Endothelial cell of umbilical vein (primary cell): Measurements from ENCODE around the gene UNCX. TPM values are rescaled to one million over a fixed set of nuclear protein-coding genes. Genes with fewer than 3 reads are reported as not detected.

Experiments used
- BruUV-seq: library from RNA; stranded (reverse); fragments of 400-500 nt; replicated peaks from 2 replicates; lab custom pipeline; 2021; lab: Mats Ljungman, UMichigan
- CTCF ChIA-PET: fragments of 300-600, 350-600 bp; sonication (Branson Sonifier 250); formaldehyde crosslinking; loops from one replicate; lab custom pipeline; 2021; ENCODE audit warnings: antibody characterized with exemption, inconsistent platforms; lab: Charles Lee
- POLR2A ChIA-PET: fragments of 300-600, 350-600 bp; sonication (Branson Sonifier 250); formaldehyde crosslinking; loops from one replicate; lab custom pipeline; 2021; ENCODE audit warnings: antibody characterized with exemption, inconsistent platforms; lab: Charles Lee
- DNase-seq: peaks from one replicate; pipeline ENCODE4 v3.0.0-alpha.2; 2011; ENCODE audit warnings: low read depth, low spot score
- FAIRE-seq: peaks from 2 replicates; lab custom pipeline; 2011; peaks lifted over from hg19 to GRCh38; lab: Jason Lieb, UNC
- H2AFZ ChIP-seq: 2 replicates; pipeline ENCODE4 v1.6.0; 2012; ENCODE audit warnings: low read depth, low read length, control low read depth, inconsistent platforms
- H3K27ac ChIP-seq: 2 replicates; pipeline ENCODE4 v1.5.1; 2011; ENCODE audit warnings: low read depth, mild to moderate bottlenecking, control low read depth, low read length, moderate library complexity; ENCODE audit not compliant: insufficient read depth
- H3K27me3 ChIP-seq, 2 experiments: 2 replicates each; pipeline versions ENCODE4 v1.6.0 to v1.6.1; 2011; ENCODE audit warnings: low read length in 2 of 2, mixed read lengths in 1 of 2; ENCODE audit not compliant: control insufficient read depth in 2 of 2, insufficient read depth in 2 of 2
- H3K36me3 ChIP-seq, 2 experiments: 2 replicates in 1 of 2; 3 replicates in 1 of 2; pipeline ENCODE4 v1.5.1; 2011; ENCODE audit warnings: low read length in 2 of 2, mild to moderate bottlenecking in 1 of 2, moderate library complexity in 1 of 2; ENCODE audit not compliant: control insufficient read depth in 2 of 2, insufficient read depth in 2 of 2; ENCODE audit errors: extremely low read depth in 1 of 2
- H3K4me1 ChIP-seq: 3 replicates; pipeline ENCODE4 v1.5.1; 2011; ENCODE audit warnings: mild to moderate bottlenecking, low read length; ENCODE audit not compliant: control insufficient read depth, insufficient read depth; ENCODE audit errors: extremely low read depth
- H3K4me2 ChIP-seq: 2 replicates; pipeline ENCODE4 v1.6.1; 2011; ENCODE audit warnings: low read length, control low read depth, mixed read lengths; ENCODE audit not compliant: insufficient read depth
- H3K4me3 ChIP-seq, 3 experiments: fragments of 200-600 bp in 1 of 3; sonication (generic), shearing (Covaris generic) in 1 of 3; replicated peaks in 1 of 3; 2 replicates each; pipeline ENCODE4 v1.5.1; 2011 to 2016; ENCODE audit warnings: control low read depth in 3 of 3, low read length in 3 of 3, mild to moderate bottlenecking in 2 of 3, inconsistent platforms in 1 of 3, low read depth in 1 of 3, moderate library complexity in 1 of 3; ENCODE audit not compliant: insufficient read depth in 1 of 3
- H3K79me2 ChIP-seq: 2 replicates; pipeline ENCODE4 v1.6.0; 2012; ENCODE audit warnings: low read length, inconsistent platforms; ENCODE audit not compliant: control insufficient read depth, insufficient read depth
- H3K9ac ChIP-seq: replicated peaks from 2 replicates; pipeline ENCODE3; 2011; ENCODE audit warnings: low read length, control low read depth; ENCODE audit not compliant: insufficient read depth; ENCODE audit errors: extremely low read depth
- H3K9me1 ChIP-seq: replicated peaks from 3 replicates; pipeline ENCODE4 v1.6.0; 2011; ENCODE audit warnings: mild to moderate bottlenecking, low read length; ENCODE audit not compliant: control insufficient read depth, insufficient read depth; ENCODE audit errors: extremely low read depth
- H3K9me3 ChIP-seq: replicated peaks from 2 replicates; pipeline ENCODE4 v1.5.1; 2012; ENCODE audit warnings: low read length, inconsistent platforms; ENCODE audit not compliant: control insufficient read depth, insufficient read depth
- H4K20me1 ChIP-seq: replicated peaks from 2 replicates; pipeline ENCODE3; 2011; ENCODE audit warnings: mild to moderate bottlenecking, low read length; ENCODE audit not compliant: control insufficient read depth, insufficient read depth; ENCODE audit errors: extremely low read depth
- EZH2 ChIP-seq: IDR thresholded peaks from 2 replicates; pipeline ENCODE4 v1.6.1; 2012; ENCODE audit warnings: borderline replicate concordance, low read depth, mild to moderate bottlenecking, moderate library complexity, low read length, inconsistent platforms; ENCODE audit not compliant: severe bottlenecking
- FOS ChIP-seq: IDR thresholded peaks from 2 replicates; pipeline ENCODE4 v1.6.1; 2011; ENCODE audit warnings: mild to moderate bottlenecking, low read length, moderate library complexity, borderline replicate concordance; ENCODE audit not compliant: insufficient read depth
- GATA2 ChIP-seq: IDR thresholded peaks from 2 replicates; pipeline ENCODE4 v1.7.0; 2011; ENCODE audit warnings: low read depth, mild to moderate bottlenecking, moderate library complexity, mixed read lengths, low read length; ENCODE audit not compliant: insufficient read length, insufficient read depth
- JUN ChIP-seq: IDR thresholded peaks from 2 replicates; pipeline ENCODE4 v1.6.1; 2011; ENCODE audit warnings: borderline replicate concordance, low read depth; ENCODE audit not compliant: insufficient read length, insufficient read depth
- MYC ChIP-seq: IDR thresholded peaks from one replicate; pipeline ENCODE4 v1.6.1; 2011; ENCODE audit warnings: mild to moderate bottlenecking, low read depth, low read length
- POLR2A ChIP-seq: IDR thresholded peaks from 2 replicates; pipeline ENCODE4 v1.6.1; 2012; ENCODE audit warnings: low read depth, mild to moderate bottlenecking, control low read depth, low read length
- POLR2AphosphoS5 ChIP-seq: IDR thresholded peaks from 2 replicates; pipeline ENCODE4 v1.6.1; 2012; ENCODE audit warnings: low read depth, mild to moderate bottlenecking, control low read depth, low read length, moderate library complexity; ENCODE audit not compliant: insufficient read depth
- dilution Hi-C: fragments of 300-500 bp; cut with MboI; formaldehyde crosslinking; loops from one replicate; pipeline ENCODE4 v1.15.0; 2019; ENCODE audit warnings: low sequenced_read_pairs; ENCODE audit not compliant: extremely low pct_ligation_motif_present
- intact Hi-C: fragments of 100-400 bp; cut with micrococcal nuclease; formaldehyde crosslinking; loops from one replicate; pipeline ENCODE4 v1.10.0; 2022
- polyA plus RNA-seq, 4 experiments: library from polyadenylated mRNA; depleted of rRNA in 3 of 4; stranded (reverse) in 3 of 4; unstranded in 1 of 4; fragments of >200 nt; gene quantifications; 2 replicates each; pipeline versions ENCODE4 v1.2.1 to v1.2.3, GENCODE V29; 2011 to 2012; ENCODE audit warnings: missing spikeins in 1 of 4
- total RNA-seq: library from RNA; stranded (reverse); gene quantifications from 2 replicates; pipeline ENCODE4 v1.2.3, GENCODE V29; 2021
- TF ChIP-seq, protein P1 (sequence below), 2 donors: IDR thresholded peaks; 1 replicate in 1 of 2; 2 replicates in 1 of 2; pipeline ENCODE4 v1.5.1; 2011; ENCODE audit warnings: low read length in 2 of 2, mild to moderate bottlenecking in 2 of 2, moderate library complexity in 2 of 2, control low read depth in 1 of 2, inconsistent platforms in 1 of 2, low read depth in 1 of 2; ENCODE audit not compliant: insufficient read depth in 1 of 2; ENCODE audit errors: extremely low read depth in 1 of 2
- TF ChIP-seq, protein P2 (sequence below): IDR thresholded peaks from 2 replicates; pipeline ENCODE4 v1.6.1; 2011; ENCODE audit not compliant: insufficient read depth, insufficient read length

UNCX gene
- total and polyA plus RNA-seq, 2 donors (not counting 3 experiments of a cell fraction or from before 2014, with no cell fraction given), result not detected

DNA sequence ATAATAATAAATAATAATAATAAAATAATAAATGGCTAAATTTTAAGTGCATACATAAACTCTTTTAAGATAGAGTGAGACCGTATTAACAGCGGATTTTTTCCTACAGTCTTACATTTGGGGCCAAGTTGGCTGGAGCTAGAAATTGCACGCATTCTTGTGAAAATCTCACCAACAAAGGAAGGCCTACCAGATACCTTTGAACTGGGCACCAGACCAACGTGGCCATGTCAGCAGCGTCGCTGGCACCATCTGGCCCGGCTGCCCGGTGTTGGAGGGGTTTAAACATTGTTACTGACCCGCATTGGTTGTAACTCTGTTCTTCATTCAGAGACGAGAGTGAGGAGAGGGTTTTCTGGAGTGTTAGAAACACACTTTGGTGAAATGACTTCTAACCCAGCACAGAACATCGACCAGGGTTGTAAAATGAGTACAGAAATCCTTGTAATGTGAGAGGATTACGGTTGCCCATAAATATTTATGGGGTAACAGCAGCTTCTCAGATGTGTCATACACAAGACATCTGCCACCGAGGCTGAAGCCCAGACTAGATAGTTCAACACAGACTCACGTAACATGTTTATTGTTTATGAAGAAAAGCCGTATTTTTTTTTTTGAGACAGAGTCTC, 34.6 kb upstream of the UNCX start:
- CTCF ChIA-PET, result no interaction called here
- BruUV-seq, result no TSS peak
- H3K27ac ChIP-seq, result no peak overlapping the region

More for the DNA sequence above, 34.6 kb upstream of the UNCX start:
- Histone ChIP-seq H3K4me3 (no peak overlapping the region), H3K4me2 (no peak overlapping the region), H3K9me3 (no peaks in the 10 kb centered on the region), H4K20me1 (no peaks in the 10 kb centered on the region), H3K4me1 (no peaks in the 10 kb centered on the region), H3K9ac (no peak overlapping the region), H3K36me3 (no peaks in the 10 kb centered on the region), H3K79me2 (no peaks in the 10 kb centered on the region), H2AFZ (no peak overlapping the region), H3K27me3 (no peaks in the 10 kb centered on the region), H3K9me1 (no peaks in the 10 kb centered on the region)
- DNase-seq, result no peak
- no peak for FAIRE-seq
- intact Hi-C loops (no loop called here), dilution Hi-C loops (no loop called here)
- POLR2A ChIA-PET, result no interaction called here
- TF ChIP-seq POLR2AphosphoS5, result no peak
- TF ChIP-seq, protein P1, sequence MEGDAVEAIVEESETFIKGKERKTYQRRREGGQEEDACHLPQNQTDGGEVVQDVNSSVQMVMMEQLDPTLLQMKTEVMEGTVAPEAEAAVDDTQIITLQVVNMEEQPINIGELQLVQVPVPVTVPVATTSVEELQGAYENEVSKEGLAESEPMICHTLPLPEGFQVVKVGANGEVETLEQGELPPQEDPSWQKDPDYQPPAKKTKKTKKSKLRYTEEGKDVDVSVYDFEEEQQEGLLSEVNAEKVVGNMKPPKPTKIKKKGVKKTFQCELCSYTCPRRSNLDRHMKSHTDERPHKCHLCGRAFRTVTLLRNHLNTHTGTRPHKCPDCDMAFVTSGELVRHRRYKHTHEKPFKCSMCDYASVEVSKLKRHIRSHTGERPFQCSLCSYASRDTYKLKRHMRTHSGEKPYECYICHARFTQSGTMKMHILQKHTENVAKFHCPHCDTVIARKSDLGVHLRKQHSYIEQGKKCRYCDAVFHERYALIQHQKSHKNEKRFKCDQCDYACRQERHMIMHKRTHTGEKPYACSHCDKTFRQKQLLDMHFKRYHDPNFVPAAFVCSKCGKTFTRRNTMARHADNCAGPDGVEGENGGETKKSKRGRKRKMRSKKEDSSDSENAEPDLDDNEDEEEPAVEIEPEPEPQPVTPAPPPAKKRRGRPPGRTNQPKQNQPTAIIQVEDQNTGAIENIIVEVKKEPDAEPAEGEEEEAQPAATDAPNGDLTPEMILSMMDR (IDR thresholded peaks at IDR 0.05; ENCODE audit: extremely low read depth in 1 of 2, insufficient read depth in 1 of 2, low read depth in 1 of 2, low read length in 2 of 2), result no peak
- TF ChIP-seq GATA2, result no peak
- TF ChIP-seq EZH2, result no peak
- TF ChIP-seq FOS, result no peak
- TF ChIP-seq, protein P2, sequence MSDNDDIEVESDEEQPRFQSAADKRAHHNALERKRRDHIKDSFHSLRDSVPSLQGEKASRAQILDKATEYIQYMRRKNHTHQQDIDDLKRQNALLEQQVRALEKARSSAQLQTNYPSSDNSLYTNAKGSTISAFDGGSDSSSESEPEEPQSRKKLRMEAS, result no peak
- TF ChIP-seq POLR2A, result no peak
- TF ChIP-seq JUN, result no peak
- no peak for TF ChIP-seq MYC
